OCI-LY1 (cell line): ENCODE results near the gene DBF4.

Source experiments
- EZH2 ChIP-seq: fragments of 200-600 bp; sonication (generic), shearing (Covaris generic); IDR thresholded peaks from 2 replicates; pipeline ENCODE4 v1.8.0; 2017; ENCODE audit warnings: borderline replicate concordance, mixed run types, mild to moderate bottlenecking, antibody characterized with exemption, low read length, moderate library complexity, mixed read lengths
- TF ChIP-seq, protein P1 (sequence below): fragments of 200-600 bp; sonication (generic), shearing (Covaris generic); IDR thresholded peaks from 2 replicates; pipeline ENCODE4 v1.5.1; 2017; ENCODE audit warnings: mild to moderate bottlenecking, antibody characterized with exemption, low read length, moderate library complexity, mixed read lengths

DNA sequence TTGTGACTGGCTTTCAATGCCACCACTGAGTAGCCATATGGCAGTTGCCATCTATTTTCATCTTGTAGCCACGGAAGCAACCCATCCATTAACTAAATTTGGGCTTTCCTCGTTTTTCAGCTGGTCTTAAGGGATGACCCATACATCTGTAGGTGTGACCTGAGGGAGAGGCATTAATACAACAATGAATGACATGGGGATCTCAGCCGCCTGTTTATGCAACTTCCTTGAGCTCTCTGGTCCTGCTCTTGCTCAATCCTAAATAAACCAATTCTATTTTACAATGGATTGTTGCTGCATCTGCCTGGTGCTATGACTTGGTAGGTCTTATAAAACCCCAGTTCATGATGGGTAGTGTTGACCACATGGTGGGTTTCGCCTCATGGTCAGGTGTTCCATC is 35.8 kb downstream of the DBF4 start:
- TF ChIP-seq, protein P1, sequence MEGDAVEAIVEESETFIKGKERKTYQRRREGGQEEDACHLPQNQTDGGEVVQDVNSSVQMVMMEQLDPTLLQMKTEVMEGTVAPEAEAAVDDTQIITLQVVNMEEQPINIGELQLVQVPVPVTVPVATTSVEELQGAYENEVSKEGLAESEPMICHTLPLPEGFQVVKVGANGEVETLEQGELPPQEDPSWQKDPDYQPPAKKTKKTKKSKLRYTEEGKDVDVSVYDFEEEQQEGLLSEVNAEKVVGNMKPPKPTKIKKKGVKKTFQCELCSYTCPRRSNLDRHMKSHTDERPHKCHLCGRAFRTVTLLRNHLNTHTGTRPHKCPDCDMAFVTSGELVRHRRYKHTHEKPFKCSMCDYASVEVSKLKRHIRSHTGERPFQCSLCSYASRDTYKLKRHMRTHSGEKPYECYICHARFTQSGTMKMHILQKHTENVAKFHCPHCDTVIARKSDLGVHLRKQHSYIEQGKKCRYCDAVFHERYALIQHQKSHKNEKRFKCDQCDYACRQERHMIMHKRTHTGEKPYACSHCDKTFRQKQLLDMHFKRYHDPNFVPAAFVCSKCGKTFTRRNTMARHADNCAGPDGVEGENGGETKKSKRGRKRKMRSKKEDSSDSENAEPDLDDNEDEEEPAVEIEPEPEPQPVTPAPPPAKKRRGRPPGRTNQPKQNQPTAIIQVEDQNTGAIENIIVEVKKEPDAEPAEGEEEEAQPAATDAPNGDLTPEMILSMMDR, result no peak
- no peak for TF ChIP-seq EZH2
